K562 (cell line): ENCODE data around the gene TAC3. TPM values are rescaled to one million over a fixed set of nuclear protein-coding genes. Genes with fewer than 3 reads are reported as not detected.

Source experiments
- ARID1B ChIP-seq: fragments of 450-650 bp; IDR thresholded peaks from 2 replicates; pipeline ENCODE4 v1.6.1; 2016; ENCODE audit warnings: antibody characterized with exemption, mild to moderate bottlenecking, inconsistent platforms
- ARNT ChIP-seq, 2 experiments: fragments of 450-650 bp; IDR thresholded peaks; 2 replicates each; pipeline ENCODE4 v1.6.1; 2016; ENCODE audit warnings: mild to moderate bottlenecking in 1 of 2
- CBFA2T3 ChIP-seq: fragments of 450-650 bp; IDR thresholded peaks from 2 replicates; pipeline ENCODE4 v1.6.1; 2017
- EGR1 ChIP-seq: fragments of 450-650 bp; conservative IDR thresholded peaks from 2 replicates; pipeline ENCODE4 v1.6.1; 2017; ENCODE audit warnings: mild to moderate bottlenecking
- EZH2 ChIP-seq: IDR thresholded peaks from 2 replicates; pipeline ENCODE4 v1.6.1; 2012; ENCODE audit warnings: low read depth, mild to moderate bottlenecking, inconsistent platforms, low read length, borderline replicate concordance
- FOXP1 ChIP-seq: sonication (generic); formaldehyde crosslinking; IDR thresholded peaks from 2 replicates; pipeline ENCODE4 v1.8.0; 2022; ENCODE audit warnings: mild to moderate bottlenecking, missing genetic modification reagents
- FOXP4 ChIP-seq: sonication (generic); formaldehyde crosslinking; IDR thresholded peaks from 2 replicates; pipeline ENCODE4 v1.8.0; 2022; ENCODE audit warnings: mild to moderate bottlenecking, missing genetic modification reagents, borderline replicate concordance
- GABPB1 ChIP-seq: sonication (generic); formaldehyde crosslinking; IDR thresholded peaks from 2 replicates; pipeline ENCODE4 v1.8.0; 2022; ENCODE audit warnings: mild to moderate bottlenecking, missing genetic modification reagents
- GTF2A2 ChIP-seq: IDR thresholded peaks from 2 replicates; pipeline ENCODE4 v1.6.1; 2016; ENCODE audit warnings: mild to moderate bottlenecking, missing genetic modification characterization, missing compliant biosample characterization
- MCM3 ChIP-seq: fragments of 450-650 bp; IDR thresholded peaks from 2 replicates; pipeline ENCODE4 v1.6.1; 2016
- NFIX ChIP-seq: fragments of 250-450 bp; sonication (Bioruptor Pico); IDR thresholded peaks from 2 replicates; pipeline ENCODE4 v1.4.0; 2020; ENCODE audit warnings: low read depth, mild to moderate bottlenecking, moderate library complexity
- POLR3G ChIP-seq: IDR thresholded peaks from 2 replicates; pipeline ENCODE4 v1.6.1; 2011; ENCODE audit not compliant: insufficient read length, insufficient replicate concordance; ENCODE audit errors: extremely low read depth
- SIN3A ChIP-seq, 2 experiments: fragments of 150-350 bp in 1 of 2; IDR thresholded peaks; 2 replicates each; pipeline ENCODE4 v1.6.1; 2011 to 2016; ENCODE audit warnings: borderline replicate concordance in 2 of 2, low read depth in 2 of 2, low read length in 2 of 2, mild to moderate bottlenecking in 2 of 2, moderate library complexity in 2 of 2; ENCODE audit not compliant: control insufficient read depth in 1 of 2
- SMAD4 ChIP-seq: fragments of 250-450 bp; sonication (Bioruptor Pico); conservative IDR thresholded peaks from 2 replicates; pipeline ENCODE4 v1.8.0; 2021; ENCODE audit warnings: inconsistent platforms, mild to moderate bottlenecking, moderate library complexity
- SMC3 ChIP-seq: conservative IDR thresholded peaks from 2 replicates; pipeline ENCODE4 v1.6.1; 2011; ENCODE audit warnings: low read depth, low read length, improper control_type of control experiment; ENCODE audit not compliant: insufficient read depth
- TSC22D4 ChIP-seq: fragments of 450-650 bp; IDR thresholded peaks from 2 replicates; pipeline ENCODE4 v1.6.1; 2016; ENCODE audit warnings: missing genetic modification characterization, missing biosample characterization, control low read depth
- VEZF1 ChIP-seq: fragments of 200-800 bp; sonication (Bioruptor generic); IDR thresholded peaks from 2 replicates; pipeline ENCODE4 v1.6.1; 2017; ENCODE audit warnings: missing genetic modification characterization, missing compliant biosample characterization
- ZNF12 ChIP-seq: sonication (generic); formaldehyde crosslinking; IDR thresholded peaks from 2 replicates; pipeline ENCODE4 v1.4.0; 2020; ENCODE audit warnings: mild to moderate bottlenecking, missing genetic modification reagents
- ZNF197 ChIP-seq: fragments of 200-800 bp; sonication (Bioruptor generic); IDR thresholded peaks from 2 replicates; pipeline ENCODE4 v1.6.1; 2016; ENCODE audit warnings: low read depth, missing genetic modification characterization, missing compliant biosample characterization
- ZNF778 ChIP-seq: fragments of 450-650 bp; formaldehyde crosslinking; IDR thresholded peaks from 2 replicates; pipeline ENCODE4 v1.4.0; 2020; ENCODE audit warnings: mild to moderate bottlenecking, moderate library complexity
- polyA plus RNA-seq, 8 experiments: library from polyadenylated mRNA; depleted of rRNA in 4 of 8; stranded (reverse) in 5 of 8; unstranded in 3 of 8; fragments of >200 nt; fragmentation: Nextera tagmentation in 2 of 8; fragmentation: Illumina TruSeq in 1 of 8; extraction: Ambion mirVana in 2 of 8; extraction: Trizol in 1 of 8; gene quantifications; 2 replicates each; pipeline versions ENCODE4 v1.2.1 to v1.2.3, GENCODE V29; 2011 to 2014; ENCODE audit warnings: inconsistent platforms in 1 of 8, missing spikeins in 1 of 8
- total RNA-seq, 7 experiments: library from RNA; depleted of rRNA in 6 of 7; stranded (reverse); fragments of >200 nt in 6 of 7; fragmentation: Illumina TruSeq in 2 of 7; extraction: Trizol in 2 of 7; gene quantifications; 2 replicates each; pipeline versions ENCODE4 v1.2.1 to v1.2.3, GENCODE V29; 2011 to 2021; ENCODE audit warnings: low replicate concordance in 1 of 7
- TF ChIP-seq, protein P1 (sequence below): fragments of 150-350 bp; IDR thresholded peaks from 2 replicates; pipeline ENCODE4 v1.6.1; 2014; ENCODE audit warnings: low read depth, mild to moderate bottlenecking, low read length, borderline replicate concordance

Gene TAC3
- total and polyA plus RNA-seq, 9 of the 15 experiments (the other 6 are each of a cell fraction or from before 2014, with no cell fraction given), result 0.29 to 2.8 (median 1.4) TPM

DNA sequence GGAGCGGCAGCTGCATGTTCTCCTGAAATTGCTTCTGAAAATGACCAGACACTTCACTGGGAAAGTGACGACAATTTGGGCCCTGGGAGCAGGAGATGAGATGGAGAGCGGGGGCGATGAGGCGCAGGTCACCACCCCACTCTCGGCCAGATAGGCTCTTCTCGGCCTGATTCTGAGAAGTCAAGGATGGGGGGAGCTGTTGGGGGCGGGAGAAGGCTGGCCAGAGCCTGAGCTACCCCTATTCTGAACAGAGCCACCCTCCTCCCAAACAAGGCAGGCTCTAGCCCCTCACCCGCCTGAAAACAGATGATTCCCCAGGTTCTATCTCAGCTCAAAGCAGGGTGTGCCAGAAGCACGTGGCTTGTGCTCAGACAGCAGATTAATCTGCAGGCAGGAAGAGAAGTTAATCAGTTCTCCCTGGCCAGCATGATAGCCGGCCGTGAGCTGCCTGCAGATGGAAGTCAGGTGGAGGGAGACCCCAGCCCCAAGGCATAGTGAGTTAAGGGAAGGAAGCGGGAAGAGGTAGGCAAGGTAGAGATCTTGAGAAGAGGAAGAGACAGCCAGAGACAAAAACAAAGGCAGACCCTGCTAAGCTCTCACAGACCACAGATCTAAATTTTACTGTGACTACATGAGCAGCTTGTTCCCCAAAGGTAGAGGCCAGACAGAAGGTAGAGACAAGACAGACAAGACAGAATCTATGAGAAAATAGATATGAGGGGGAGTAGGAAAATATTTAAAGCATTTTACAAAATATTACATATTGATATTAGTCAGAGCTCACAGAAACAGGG is 10.9 kb upstream of the TAC3 start (continued):
- TF ChIP-seq VEZF1 (CRISPR knock-in tag) (peak; percentile 10; the same call in 1 of the 2 replicates), CBFA2T3 (peak; percentile 84), EZH2 (no peak), EGR1 (peak; percentile 93), ZNF778 (CRISPR knock-in tag) (no peak), FOXP1 (no peak), FOXP4 (CRISPR knock-in tag) (no peak), MCM3 (no peak), SMAD4 (peak; percentile 68; the same call in 1 of the 2 replicates), ARID1B (peak; percentile 74), POLR3G (no peak), SIN3A (IDR thresholded peaks at IDR 0.05; ENCODE audit: borderline replicate concordance in 2 of 2, control insufficient read depth in 1 of 2, low read depth in 2 of 2, low read length in 2 of 2) (peak in 1 of 2 experiments; percentile 56; a peak in 1 of 4 replicates), ARNT (IDR thresholded peaks at IDR 0.05) (no peak), ZNF12 (CRISPR knock-in tag) (no peak), SMC3 (no peak), NFIX (CRISPR knock-in tag) (no peak), TSC22D4 (no peak), GABPB1 (no peak), GTF2A2 (tag) (no peak), ZNF197 (CRISPR knock-in tag) (no peak)
- TF ChIP-seq, protein P1, sequence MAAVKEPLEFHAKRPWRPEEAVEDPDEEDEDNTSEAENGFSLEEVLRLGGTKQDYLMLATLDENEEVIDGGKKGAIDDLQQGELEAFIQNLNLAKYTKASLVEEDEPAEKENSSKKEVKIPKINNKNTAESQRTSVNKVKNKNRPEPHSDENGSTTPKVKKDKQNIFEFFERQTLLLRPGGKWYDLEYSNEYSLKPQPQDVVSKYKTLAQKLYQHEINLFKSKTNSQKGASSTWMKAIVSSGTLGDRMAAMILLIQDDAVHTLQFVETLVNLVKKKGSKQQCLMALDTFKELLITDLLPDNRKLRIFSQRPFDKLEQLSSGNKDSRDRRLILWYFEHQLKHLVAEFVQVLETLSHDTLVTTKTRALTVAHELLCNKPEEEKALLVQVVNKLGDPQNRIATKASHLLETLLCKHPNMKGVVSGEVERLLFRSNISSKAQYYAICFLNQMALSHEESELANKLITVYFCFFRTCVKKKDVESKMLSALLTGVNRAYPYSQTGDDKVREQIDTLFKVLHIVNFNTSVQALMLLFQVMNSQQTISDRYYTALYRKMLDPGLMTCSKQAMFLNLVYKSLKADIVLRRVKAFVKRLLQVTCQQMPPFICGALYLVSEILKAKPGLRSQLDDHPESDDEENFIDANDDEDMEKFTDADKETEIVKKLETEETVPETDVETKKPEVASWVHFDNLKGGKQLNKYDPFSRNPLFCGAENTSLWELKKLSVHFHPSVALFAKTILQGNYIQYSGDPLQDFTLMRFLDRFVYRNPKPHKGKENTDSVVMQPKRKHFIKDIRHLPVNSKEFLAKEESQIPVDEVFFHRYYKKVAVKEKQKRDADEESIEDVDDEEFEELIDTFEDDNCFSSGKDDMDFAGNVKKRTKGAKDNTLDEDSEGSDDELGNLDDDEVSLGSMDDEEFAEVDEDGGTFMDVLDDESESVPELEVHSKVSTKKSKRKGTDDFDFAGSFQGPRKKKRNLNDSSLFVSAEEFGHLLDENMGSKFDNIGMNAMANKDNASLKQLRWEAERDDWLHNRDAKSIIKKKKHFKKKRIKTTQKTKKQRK, result no peak
